ENCODE data around the gene GLRA2. TPM values are rescaled to one million over a fixed set of nuclear protein-coding genes. Genes with fewer than 3 reads are reported as not detected.

The GLRA2 gene
- total and polyA plus RNA-seq, 10 of the 15 experiments (the other 5 are each of a cell fraction or from before 2014, with no cell fraction given) = 0.01 TPM; not detected in 9

GRCh38 chrX:14584548-14584947 lies 55.2 kb downstream of the GLRA2 start:
- no peaks in the 10 kb centered on the region for H3K4me1 ChIP-seq (ENCODE audit: control insufficient read depth, insufficient read depth, low read length)
- H3K9me3 ChIP-seq (replicated peaks; ENCODE audit: control insufficient read depth, insufficient read depth, low read length) = no peaks in the 10 kb centered on the region
- H3K27ac ChIP-seq (ENCODE audit: control insufficient read depth, insufficient read depth) = no peak overlapping the region
- in situ Hi-C loops (cut with MboI) (no loop called here), intact Hi-C loops (cut with micrococcal nuclease; ENCODE audit: unreplicated experiment) (no loop called here)
- H3K4me3 ChIP-seq = no peak overlapping the region
- SMC1A ChIA-PET (ENCODE audit: uncharacterized antibody, unreplicated experiment) = no interaction called here
- no peaks in the 10 kb centered on the region for H3K36me3 ChIP-seq (ENCODE audit: control insufficient read depth in 2 of 2, insufficient read depth in 2 of 2, low read length in 1 of 2)
- TF ChIP-seq, protein P1, sequence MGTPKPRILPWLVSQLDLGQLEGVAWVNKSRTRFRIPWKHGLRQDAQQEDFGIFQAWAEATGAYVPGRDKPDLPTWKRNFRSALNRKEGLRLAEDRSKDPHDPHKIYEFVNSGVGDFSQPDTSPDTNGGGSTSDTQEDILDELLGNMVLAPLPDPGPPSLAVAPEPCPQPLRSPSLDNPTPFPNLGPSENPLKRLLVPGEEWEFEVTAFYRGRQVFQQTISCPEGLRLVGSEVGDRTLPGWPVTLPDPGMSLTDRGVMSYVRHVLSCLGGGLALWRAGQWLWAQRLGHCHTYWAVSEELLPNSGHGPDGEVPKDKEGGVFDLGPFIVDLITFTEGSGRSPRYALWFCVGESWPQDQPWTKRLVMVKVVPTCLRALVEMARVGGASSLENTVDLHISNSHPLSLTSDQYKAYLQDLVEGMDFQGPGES (IDR thresholded peaks at IDR 0.05) = no peak
- TF ChIP-seq ZBTB11 (CRISPR knock-in tag; IDR thresholded peaks at IDR 0.05) (no peak), BHLHE40 (IDR thresholded peaks at IDR 0.05; ENCODE audit: borderline replicate concordance in 1 of 2, low read depth in 2 of 2, low read length in 1 of 2) (no peak), SIN3A (IDR thresholded peaks at IDR 0.05; ENCODE audit: low read depth, low read length) (no peak), TARDBP (IDR thresholded peaks at IDR 0.05; ENCODE audit: borderline replicate concordance) (no peak), IKZF1 (conservative IDR thresholded peaks at IDR 0.05) (no peak), RAD21 (IDR thresholded peaks at IDR 0.05; ENCODE audit: insufficient read depth, low read depth, low read length) (no peak), CREB1 (IDR thresholded peaks at IDR 0.05; ENCODE audit: low read depth) (no peak), ZSCAN29 (IDR thresholded peaks at IDR 0.05) (no peak), PAX5 (IDR thresholded peaks at IDR 0.05; ENCODE audit: borderline replicate concordance, low read depth, low read length) (no peak), SMARCA5 (IDR thresholded peaks at IDR 0.05) (no peak), CHD2 (IDR thresholded peaks at IDR 0.05; ENCODE audit: borderline replicate concordance, low read depth, low read length) (no peak), MAX (IDR thresholded peaks at IDR 0.05; ENCODE audit: low read depth, low read length) (no peak)
- H3K27me3 ChIP-seq (replicated peaks in 1 of 2; ENCODE audit: control insufficient read depth in 2 of 2, insufficient read depth in 2 of 2, low read length in 1 of 2) = no peaks in the 10 kb centered on the region; a peak in 1 of 4 replicates
- WGBS (ENCODE audit: insufficient coverage, insufficient replicate concordance, low lambda C conversion rate, missing lambda C conversion rate) = 75% methylated on average over 2 of the region's 2 CpGs
- H3K4me2 ChIP-seq (ENCODE audit: control insufficient read depth, insufficient read depth) = no peak overlapping the region
- no peak overlapping the region for H2AFZ ChIP-seq (ENCODE audit: control insufficient read depth, low read depth, low read length)
- no peaks in the 10 kb centered on the region for H3K79me2 ChIP-seq (ENCODE audit: control insufficient read depth, insufficient read depth, low read length)
- FAIRE-seq = no peak
- H3K9ac ChIP-seq (ENCODE audit: control insufficient read depth, insufficient read depth, low read length) = no peak overlapping the region
- no peak for ATAC-seq
- no peak for DNase-seq (ENCODE audit: low read depth, low spot score)
- H4K20me1 ChIP-seq (ENCODE audit: control insufficient read depth, insufficient read depth) = no peaks in the 10 kb centered on the region
- CTCF ChIA-PET = no interaction called here
- RAD21 ChIA-PET (ENCODE audit: unreplicated experiment) = no interaction called here
- BruUV-seq (replicated peaks) = no TSS peak
- POLR2A ChIA-PET = no interaction called here
